GM18870 (cell line): Measurements from ENCODE around the gene OR6K3.
"Not testable (repeated sequence)": the region's sequence is repeated elsewhere in the genome, so short reads cannot be mapped to it uniquely, and the experiment has no call there.

Experiments
- ATAC-seq: cut with Tn5 transposase; IDR thresholded peaks from one replicate; pipeline ENCODE4 v1.9.1; 2021; ENCODE audit warnings: moderate library complexity; ENCODE audit not compliant: unreplicated experiment

Gene OR6K3

GRCh38 chr1:158688343-158688742, 32.2 kb downstream of the OR6K3 start:
- not testable (repeated sequence) for ATAC-seq

GRCh38 chr1:158687037-158687436, 33.5 kb downstream of the OR6K3 start:
- ATAC-seq, result no peak

GRCh38 chr1:158686111-158687009, 34.2 kb downstream of the OR6K3 start, which contains the start of gene SPTA1:
Gene SPTA1 (minus strand): TSS chr1:158686715. CDS start chr1:158686517, 198 bp downstream.
- no peak for ATAC-seq

- no peak for ATAC-seq
These were observed 35.4 kb downstream of the OR6K3 start for GRCh38 chr1:158685085-158685484.

- no peak for ATAC-seq
These were observed 38.9 kb downstream of the OR6K3 start for GRCh38 chr1:158681606-158682005.

GRCh38 chr1:158679289-158679688, 41.2 kb downstream of the OR6K3 start:
- no peak for ATAC-seq

DNA sequence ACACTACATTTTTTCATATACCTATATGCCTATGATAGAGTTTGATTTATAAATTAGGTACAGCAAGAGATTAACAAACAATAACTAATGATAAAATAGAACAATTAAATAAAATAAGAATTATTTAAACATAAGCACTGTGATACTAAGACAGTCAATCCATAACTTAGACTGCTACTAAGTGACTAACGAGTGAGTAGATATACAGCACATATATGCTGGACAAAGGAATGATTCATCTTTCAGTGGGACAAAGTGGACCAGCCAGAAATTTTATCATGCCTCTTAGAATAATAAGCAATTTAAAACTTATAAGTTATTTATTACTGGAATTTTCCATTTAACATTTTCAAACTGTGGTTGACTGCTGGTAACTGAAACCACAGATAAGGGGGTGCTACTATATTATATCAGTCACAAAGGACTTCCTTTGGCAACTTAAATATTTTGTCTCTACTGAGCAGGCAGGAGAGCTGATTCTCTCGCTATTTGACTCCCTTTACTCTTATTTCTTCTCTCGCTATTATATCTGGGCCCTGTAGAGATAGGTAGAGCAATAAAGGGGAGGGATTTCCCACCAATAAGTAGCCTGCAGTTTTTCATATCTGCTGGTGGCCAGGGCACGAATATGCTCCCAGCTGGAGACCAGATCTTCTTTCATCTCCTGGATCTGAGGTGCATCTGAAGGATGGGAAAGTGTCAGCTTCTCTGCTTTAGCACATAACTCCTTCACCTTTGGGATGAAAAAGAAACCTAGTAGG, 44.8 kb downstream of the OR6K3 start:
- ATAC-seq, result no peak

- no peak for ATAC-seq
These were observed 46.2 kb downstream of the OR6K3 start for GRCh38 chr1:158674302-158674701.
